Epithelial cell of esophagus (primary cell): ENCODE results near the gene SPATA4.
A peak's percentile ranks its signal among the peaks of the same experiment; 100 is the strongest.

Experiments used
- DNase-seq: peaks from one replicate; pipeline ENCODE4 v3.0.0; 2010; ENCODE audit warnings: low read depth
- H3K4me3 ChIP-seq: 2 replicates; pipeline ENCODE4 v1.5.1; 2011; ENCODE audit warnings: mild to moderate bottlenecking, low read length, control low read depth
- CTCF ChIP-seq: IDR thresholded peaks from 2 replicates; pipeline ENCODE4 v1.5.1; 2011; ENCODE audit warnings: low read depth, mild to moderate bottlenecking, low read length, control low read depth, inconsistent platforms; ENCODE audit not compliant: insufficient read depth; ENCODE audit errors: missing control alignments

The SPATA4 gene

GRCh38 chr4:176186067-176186466 is 9.3 kb downstream of the SPATA4 start:
- no peak for TF ChIP-seq CTCF
- H3K4me3 ChIP-seq, result no peak overlapping the region
- peak; percentile 39 for DNase-seq

- peak; percentile 69 for DNase-seq
- no peak overlapping the region for H3K4me3 ChIP-seq
These were observed 10.3 kb downstream of the SPATA4 start for GRCh38 chr4:176185051-176185450.

GRCh38 chr4:176163041-176163440 is 32.3 kb downstream of the SPATA4 start:
- no peak for TF ChIP-seq CTCF
- no peak for DNase-seq
- H3K4me3 ChIP-seq, result no peak overlapping the region

More at GRCh38 chr4:176185051-176185450, 10.3 kb downstream of the SPATA4 start:
- TF ChIP-seq CTCF, result no peak

- DNase-seq, result peak; percentile 5
- no peak overlapping the region for H3K4me3 ChIP-seq
- TF ChIP-seq CTCF, result no peak
These were observed 38.7 kb downstream of the SPATA4 start for GRCh38 chr4:176156656-176157055.

- DNase-seq, result no peak
- no peak overlapping the region for H3K4me3 ChIP-seq
- TF ChIP-seq CTCF, result no peak
These were observed 42.3 kb downstream of the SPATA4 start for GRCh38 chr4:176153124-176153523.

- no peak for TF ChIP-seq CTCF
- no peak overlapping the region for H3K4me3 ChIP-seq
- DNase-seq, result no peak
These were observed 44.7 kb downstream of the SPATA4 start for GRCh38 chr4:176150704-176151103.

GRCh38 chr4:176150356-176150682 is 45.1 kb downstream of the SPATA4 start:
- peak; percentile 38 for TF ChIP-seq CTCF
- DNase-seq, result peak; percentile 48
- no peak overlapping the region for H3K4me3 ChIP-seq
